OCI-M2 (cell line): ENCODE data around the gene C12orf56.
"Not testable (repeated sequence)": the region's sequence is repeated elsewhere in the genome, so short reads cannot be mapped to it uniquely, and the experiment has no call there.

Experiments used
- DNase-seq: peaks from one replicate; lab custom pipeline; 2025; ENCODE audit not compliant: unreplicated experiment; lab: John Stamatoyannopoulos, UW

C12orf56 gene

DNA sequence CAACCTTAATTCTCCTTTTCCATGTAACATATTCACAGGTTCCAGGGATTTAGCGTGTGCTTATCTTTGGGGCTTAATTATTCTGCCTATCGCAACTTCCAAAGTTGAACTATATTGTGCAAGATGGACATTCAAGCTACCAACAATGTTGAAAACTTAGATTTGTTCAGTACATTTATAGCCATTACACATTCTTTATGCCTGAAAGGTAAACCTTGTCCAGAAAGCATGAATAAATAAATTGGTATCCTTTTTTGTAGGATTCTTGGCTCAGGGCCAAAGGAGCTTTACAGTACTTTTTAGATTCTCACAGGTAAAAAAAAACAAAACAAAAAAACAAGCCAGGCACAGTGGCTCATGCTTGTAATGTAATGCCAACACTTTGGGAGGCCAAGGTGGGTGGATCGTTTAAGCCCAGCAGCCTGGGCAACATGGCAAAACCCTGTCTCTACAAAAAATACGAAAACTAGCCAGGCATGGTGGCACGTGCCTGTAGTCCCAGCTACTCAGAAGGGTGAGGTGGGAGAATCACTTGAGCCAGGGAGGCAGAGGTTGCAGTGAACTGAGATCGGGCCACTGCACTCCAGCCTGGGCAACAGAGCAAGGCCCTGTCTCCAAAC lies 3.3 kb downstream of the C12orf56 start:
- DNase-seq: no peak

DNA sequence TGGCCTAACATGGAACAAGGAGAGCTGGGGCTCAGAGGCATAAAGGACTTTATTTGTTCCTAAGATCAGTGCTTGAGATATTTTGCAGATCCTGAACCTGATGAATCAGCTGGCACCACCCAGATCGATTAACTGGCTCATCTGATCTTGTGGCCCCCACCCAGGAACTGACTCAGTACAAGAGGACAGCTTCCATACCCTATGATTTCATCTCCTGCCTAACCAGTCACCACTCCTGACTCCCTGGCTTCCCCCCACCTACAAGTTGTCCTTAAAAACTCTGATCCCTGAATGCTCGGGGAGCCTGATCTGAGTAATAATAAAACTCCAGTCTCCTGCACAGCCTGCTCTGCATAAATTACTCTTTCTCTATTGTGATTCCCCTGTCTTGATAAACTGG lies 5.1 kb downstream of the C12orf56 start:
- no peak for DNase-seq

- DNase-seq: no peak
Observed at GRCh38 chr12:64385019-64385418, 5.5 kb downstream of the C12orf56 start.

GRCh38 chr12:64383675-64384074 lies 6.9 kb downstream of the C12orf56 start:
- no peak for DNase-seq

- no peak for DNase-seq
Observed at GRCh38 chr12:64362721-64363305, 27.7 kb downstream of the C12orf56 start.

DNA sequence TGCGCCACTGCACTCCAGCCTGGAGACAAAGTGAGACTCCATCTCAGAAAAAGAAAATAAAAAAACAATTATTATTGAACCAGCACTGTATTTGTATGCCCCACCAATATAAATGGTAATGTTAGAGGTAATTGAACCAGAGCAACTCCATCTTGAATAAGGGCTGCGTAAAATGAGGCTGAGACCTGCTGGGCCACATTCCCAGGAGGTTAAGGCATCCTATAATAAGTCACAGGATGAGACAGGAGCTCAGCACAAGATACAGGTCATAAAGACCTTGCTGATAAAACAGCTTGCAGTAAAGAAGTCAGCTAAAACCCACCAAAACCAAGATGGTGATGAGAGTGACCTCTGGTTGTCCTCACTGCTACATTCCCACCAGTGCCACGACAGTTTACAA lies 29.4 kb downstream of the C12orf56 start:
- not testable (repeated sequence) for DNase-seq

- DNase-seq: not testable (repeated sequence)
Observed at GRCh38 chr12:64356209-64356608, 34.3 kb downstream of the C12orf56 start.

DNA sequence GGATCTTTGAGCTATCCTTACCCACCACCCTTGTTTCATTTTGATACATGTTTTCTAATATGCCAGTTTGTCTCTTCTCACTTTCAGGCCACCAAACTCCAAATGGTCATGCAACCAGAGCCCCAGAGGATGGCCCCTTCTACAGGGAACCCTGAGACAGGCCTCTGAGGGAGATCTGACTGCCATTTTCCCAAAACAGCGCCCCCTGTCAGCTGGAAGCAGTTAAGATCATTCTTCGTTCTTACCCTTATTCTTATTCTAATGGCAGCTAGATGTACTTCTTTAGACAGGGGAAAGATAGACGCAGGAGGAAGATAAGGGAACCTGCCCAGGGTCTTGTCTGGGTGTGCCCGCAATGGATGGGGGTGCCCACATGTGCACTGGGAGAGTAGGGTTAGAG lies 38.4 kb downstream of the C12orf56 start:
- no peak for DNase-seq

- no peak for DNase-seq
Observed at GRCh38 chr12:64351265-64351664, 39.3 kb downstream of the C12orf56 start.

DNA sequence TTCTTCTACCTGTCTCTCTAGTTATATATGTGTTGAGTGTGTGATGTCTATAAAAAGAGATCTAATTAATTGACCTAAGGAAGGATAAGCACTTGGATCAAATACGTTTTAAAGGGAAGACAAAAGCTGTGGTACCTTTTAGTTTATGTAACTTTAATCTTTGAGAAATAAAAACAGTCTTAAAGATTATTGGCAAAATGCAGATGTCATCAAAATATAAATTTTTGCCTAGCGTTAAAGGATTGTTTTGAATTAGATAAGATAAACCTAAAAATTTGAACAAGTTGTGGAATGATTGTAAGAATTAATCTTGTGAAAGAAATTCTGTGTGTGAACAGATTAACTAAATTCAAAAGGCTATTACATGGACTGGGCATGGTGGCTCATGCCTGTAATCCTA lies 42.9 kb downstream of the C12orf56 start:
- no peak for DNase-seq

- not testable (repeated sequence) for DNase-seq
Observed at GRCh38 chr12:64344631-64345030, 45.9 kb downstream of the C12orf56 start.

DNA sequence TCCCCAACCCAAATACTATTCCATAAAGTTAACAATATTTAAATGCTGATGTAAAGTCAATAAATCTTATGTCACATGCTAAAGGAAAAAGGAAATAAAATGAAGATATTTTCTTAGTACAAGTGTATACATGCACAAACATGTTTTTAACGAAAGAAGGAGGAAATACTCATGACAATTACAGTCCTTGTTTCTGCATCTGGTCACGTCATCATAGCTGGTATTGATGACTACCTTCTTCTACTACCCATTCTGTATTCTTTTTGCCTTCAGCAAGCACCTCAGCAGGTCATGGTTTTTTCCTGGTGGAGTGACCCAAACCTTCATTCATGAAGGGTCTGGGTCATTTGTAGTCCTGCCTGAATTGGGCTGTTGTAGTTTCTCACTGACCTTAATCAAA lies 50.0 kb downstream of the C12orf56 start:
- DNase-seq: not testable (repeated sequence)

DNA sequence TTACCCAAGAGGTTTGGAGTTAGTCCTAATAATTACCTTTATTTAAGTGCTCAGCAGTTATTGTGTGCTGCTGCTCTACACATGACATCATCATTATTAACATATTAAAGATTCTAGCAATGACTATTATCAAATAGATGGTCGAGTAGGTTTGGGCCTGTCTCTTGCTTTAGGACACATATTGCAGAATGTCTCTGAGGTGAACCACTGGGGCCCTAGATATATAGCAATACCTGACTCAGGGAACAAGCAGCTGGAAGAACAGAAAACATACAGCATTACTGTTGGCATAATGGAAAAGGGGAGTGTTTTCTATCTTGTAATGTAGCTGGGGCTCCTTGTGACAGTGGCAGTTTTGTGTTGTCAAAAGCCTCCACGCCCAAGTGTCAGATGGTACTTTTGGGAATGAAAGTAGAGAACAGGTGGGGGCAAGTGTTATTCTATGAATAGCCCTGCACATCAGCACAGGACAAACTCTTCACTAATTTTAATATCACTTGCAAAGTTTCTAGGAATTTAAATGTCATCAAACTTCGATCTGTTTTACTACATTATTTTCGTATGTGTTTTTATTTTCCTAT lies 54.6 kb downstream of the C12orf56 start:
- DNase-seq: no peak

GRCh38 chr12:64332938-64333337 lies 57.6 kb downstream of the C12orf56 start:
- DNase-seq: no peak

DNA sequence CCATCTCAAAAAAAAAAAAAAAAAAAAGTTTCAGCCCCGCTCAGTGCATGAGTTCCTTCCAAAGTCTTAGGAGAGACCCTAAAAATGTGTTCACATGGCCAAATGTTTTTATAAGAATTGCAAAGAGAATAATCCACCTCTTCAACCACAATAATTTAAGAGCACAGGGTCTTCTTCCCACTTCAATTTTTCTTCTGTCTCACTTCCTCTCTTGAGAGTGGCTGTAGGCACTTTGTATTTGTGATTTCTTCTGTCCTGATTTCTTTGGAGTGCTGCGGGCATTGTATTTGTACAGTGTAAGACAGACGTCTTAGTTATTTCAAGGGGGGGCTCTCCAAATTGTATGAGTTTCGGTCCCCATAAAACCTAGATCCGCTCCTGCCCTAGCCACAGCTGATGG lies 58.3 kb downstream of the C12orf56 start:
- no peak for DNase-seq

GRCh38 chr12:64329031-64329710 lies 61.4 kb downstream of the C12orf56 start:
- DNase-seq: not testable (repeated sequence)

DNA sequence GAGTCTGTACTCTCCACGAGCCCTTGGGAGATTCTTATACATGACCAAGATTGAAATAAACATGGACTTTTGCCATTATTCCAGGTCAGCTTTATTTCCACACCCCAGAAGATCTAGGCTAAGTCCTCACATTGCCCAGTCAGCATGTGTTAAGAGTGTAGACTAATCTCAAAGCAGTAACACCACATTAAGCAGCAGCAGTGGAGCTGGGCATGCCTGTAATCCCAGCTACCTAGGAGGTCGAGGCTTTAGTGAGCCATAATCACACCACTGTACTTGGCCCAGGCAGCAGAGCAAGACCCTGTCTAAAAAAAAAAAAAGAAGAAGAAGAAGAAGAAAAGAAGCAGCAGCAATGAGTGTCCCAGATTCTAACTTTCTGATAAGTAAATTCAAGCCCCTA lies 65.5 kb downstream of the C12orf56 start:
- DNase-seq: no peak

- DNase-seq: no peak
Observed at GRCh38 chr12:64323476-64324225, 66.9 kb downstream of the C12orf56 start.

DNA sequence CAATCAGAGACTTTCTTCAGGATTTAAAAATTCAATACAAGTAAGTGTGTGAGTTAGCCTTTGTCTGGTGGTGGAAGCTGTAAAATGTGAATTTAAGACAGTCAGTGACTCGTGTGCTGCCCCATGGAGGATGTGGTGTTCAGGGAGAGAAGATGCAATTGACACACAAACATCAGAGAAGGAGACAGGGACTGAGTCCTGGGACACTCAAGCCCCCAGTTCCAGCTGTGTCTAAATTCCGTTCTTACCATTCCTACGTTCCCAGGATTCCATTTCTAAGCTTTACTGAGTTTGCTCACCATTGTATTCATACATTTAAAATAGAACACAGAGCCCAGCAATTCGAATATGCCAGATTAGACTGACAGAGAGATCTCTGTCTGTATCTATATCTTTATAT lies 67.6 kb downstream of the C12orf56 start:
- no peak for DNase-seq

DNA sequence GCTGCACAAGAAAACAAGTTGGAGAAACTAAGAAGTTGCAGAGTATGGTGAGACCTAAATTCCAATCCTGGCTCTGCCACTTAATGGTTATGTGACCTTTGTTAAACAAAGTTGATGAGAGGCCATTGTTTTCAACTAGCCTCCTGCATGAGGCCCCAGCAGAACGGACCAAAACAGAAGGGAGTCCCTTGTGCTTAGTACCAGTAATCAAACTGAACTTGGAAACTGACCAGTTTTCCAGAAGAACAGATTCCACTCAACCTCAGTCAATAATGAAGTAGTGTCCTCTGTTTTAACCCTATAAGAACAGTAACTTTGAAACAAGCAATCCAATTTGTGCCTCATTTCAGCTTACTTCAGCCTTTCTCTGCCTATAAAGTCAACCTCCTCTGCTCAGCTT lies 69.9 kb downstream of the C12orf56 start:
- DNase-seq: no peak

DNA sequence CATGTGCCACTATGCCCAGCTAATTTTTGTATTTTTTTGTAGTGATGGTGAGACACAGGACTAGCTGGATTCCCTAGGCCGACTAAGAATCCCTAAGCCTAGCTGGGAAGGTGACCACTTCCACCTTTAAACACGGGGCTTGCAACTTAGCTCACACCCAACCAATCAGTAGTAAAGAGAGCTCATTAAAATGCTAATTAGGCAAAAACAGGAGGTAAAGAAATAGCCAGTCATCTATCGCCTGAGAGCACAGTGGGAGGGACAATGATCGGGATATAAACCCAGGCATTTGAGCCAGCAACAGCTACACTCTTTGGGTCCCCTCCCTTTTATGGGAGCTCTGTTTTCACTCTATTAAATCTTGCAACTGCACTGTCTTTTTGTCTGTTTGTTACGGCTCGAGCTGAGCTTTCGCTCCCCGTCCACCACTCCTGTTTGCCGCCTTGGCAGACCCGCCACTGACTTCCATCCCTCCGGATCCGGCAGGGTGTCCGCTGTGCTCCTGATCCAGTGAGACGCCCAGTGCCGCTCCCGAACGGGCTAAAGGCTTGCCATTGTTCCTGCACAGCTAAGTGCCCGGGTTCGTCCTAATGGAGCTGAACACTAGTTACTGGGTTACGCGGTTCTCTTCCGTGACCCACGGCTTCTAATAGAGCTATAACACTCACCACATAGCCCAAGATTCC lies 70.9 kb downstream of the C12orf56 start:
- DNase-seq: not testable (repeated sequence)
